H1 (cell line): ENCODE measurements around the gene FGD6. TPM values are rescaled to one million over a fixed set of nuclear protein-coding genes. Genes with fewer than 3 reads are reported as not detected.

Source experiments
- CTCF ChIA-PET: fragments of 300-600 bp; sonication (Branson Sonifier 250); formaldehyde crosslinking; loops from one replicate; lab custom pipeline; 2021; ENCODE audit not compliant: partially characterized antibody; lab: Charles Lee
- POLR2A ChIA-PET: fragments of 300-600 bp; sonication (Branson Sonifier 250); formaldehyde crosslinking; loops from one replicate; lab custom pipeline; 2021; ENCODE audit warnings: inconsistent platforms; ENCODE audit not compliant: partially characterized antibody; lab: Charles Lee
- DNase-seq, 2 experiments: peaks; one replicate each; pipeline versions ENCODE4 v3.0.0 to v3.0.0-alpha.2; 2010 to 2022; ENCODE audit warnings: low spot score in 2 of 2, low read depth in 1 of 2, mixed read lengths in 1 of 2
- FAIRE-seq: peaks from 2 replicates; lab custom pipeline; 2011; peaks lifted over from hg19 to GRCh38; lab: Jason Lieb, UNC
- H2AFZ ChIP-seq: 2 replicates; pipeline ENCODE4 v1.8.1; 2012; ENCODE audit warnings: low read length, inconsistent platforms
- H2AK5ac ChIP-seq: 2 replicates; pipeline ENCODE4 v1.6.1; 2013; ENCODE audit warnings: low read depth, low read length
- H2BK120ac ChIP-seq: replicated peaks from 2 replicates; pipeline ENCODE3; 2013; ENCODE audit warnings: low read depth, low read length, inconsistent platforms
- H2BK12ac ChIP-seq: 2 replicates; pipeline ENCODE4 v1.6.1; 2013; ENCODE audit warnings: low read depth, low read length
- H2BK15ac ChIP-seq: 2 replicates; pipeline ENCODE4 v1.6.1; 2013; ENCODE audit warnings: low read length
- H2BK20ac ChIP-seq: 2 replicates; pipeline ENCODE4 v1.6.1; 2013; ENCODE audit warnings: low read length
- H2BK5ac ChIP-seq: 2 replicates; pipeline ENCODE4 v1.6.1; 2013; ENCODE audit warnings: low read depth, low read length
- H3K14ac ChIP-seq: 2 replicates; pipeline ENCODE4 v1.6.1; 2013; ENCODE audit warnings: inconsistent platforms; ENCODE audit not compliant: insufficient read length
- H3K18ac ChIP-seq: 2 replicates; pipeline ENCODE4 v1.6.1; 2013; ENCODE audit warnings: low read length; ENCODE audit errors: extremely low read depth
- H3K23ac ChIP-seq: 2 replicates; pipeline ENCODE4 v1.6.1; 2013; ENCODE audit warnings: inconsistent platforms; ENCODE audit not compliant: insufficient read length
- H3K23me2 ChIP-seq: 2 replicates; pipeline ENCODE4 v1.6.1; 2013; ENCODE audit warnings: low read depth, low read length
- H3K27ac ChIP-seq: 2 replicates; pipeline ENCODE4 v1.6.1; 2011; ENCODE audit warnings: low read depth, low read length, inconsistent platforms
- H3K27me3 ChIP-seq, 4 experiments: replicated peaks in 1 of 4; 1 replicate in 1 of 4; 2 replicates in 3 of 4; pipeline versions ENCODE4 v1.6.1 to v1.8.1; 2011 to 2013; ENCODE audit warnings: low read length in 3 of 4, mild to moderate bottlenecking in 3 of 4, inconsistent platforms in 2 of 4, mixed read lengths in 2 of 4, moderate library complexity in 1 of 4; ENCODE audit not compliant: control insufficient read depth in 3 of 4, insufficient read depth in 3 of 4; ENCODE audit errors: extremely low read depth in 1 of 4
- H3K36me3 ChIP-seq, 4 experiments: 2 replicates each; pipeline versions ENCODE4 v1.6.1 to v1.8.1; 2011 to 2013; ENCODE audit warnings: mild to moderate bottlenecking in 4 of 4, low read length in 3 of 4, moderate library complexity in 2 of 4, control low read depth in 1 of 4, inconsistent platforms in 1 of 4; ENCODE audit not compliant: insufficient read depth in 4 of 4, control insufficient read depth in 2 of 4
- H3K4ac ChIP-seq: replicated peaks from 2 replicates; pipeline ENCODE3; 2013; ENCODE audit warnings: low read length, low read depth, mixed read lengths, inconsistent platforms; ENCODE audit not compliant: insufficient read length
- H3K4me1 ChIP-seq, 4 experiments: replicated peaks in 1 of 4; 1 replicate in 1 of 4; 2 replicates in 3 of 4; pipeline versions ENCODE4 v1.6.1 to v1.8.1; 2011 to 2013; ENCODE audit warnings: low read length in 3 of 4, inconsistent platforms in 2 of 4, mixed read lengths in 1 of 4; ENCODE audit not compliant: insufficient read depth in 4 of 4, control insufficient read depth in 3 of 4
- H3K4me2 ChIP-seq, 2 experiments: 2 replicates each; pipeline versions ENCODE4 v1.6.1 to v1.8.1; 2011 to 2013; ENCODE audit warnings: low read depth in 2 of 2, low read length in 2 of 2, control low read depth in 1 of 2, inconsistent platforms in 1 of 2, mild to moderate bottlenecking in 1 of 2; ENCODE audit not compliant: insufficient read depth in 1 of 2
- H3K4me3 ChIP-seq, 4 experiments: fragments of 200-600, 300-600 bp in 1 of 4; sonication (generic), shearing (Covaris generic), sonication (Bioruptor Twin) in 1 of 4; 2 replicates each; pipeline versions ENCODE4 v1.5.1 to v1.8.1; 2011 to 2016; ENCODE audit warnings: low read length in 4 of 4, low read depth in 3 of 4, control low read depth in 2 of 4, inconsistent platforms in 2 of 4, mild to moderate bottlenecking in 2 of 4, mixed read lengths in 1 of 4, moderate library complexity in 1 of 4; ENCODE audit not compliant: insufficient read depth in 2 of 4; ENCODE audit errors: extremely low read depth in 1 of 4
- H3K56ac ChIP-seq: replicated peaks from 2 replicates; pipeline ENCODE3; 2013; ENCODE audit warnings: low read depth, mild to moderate bottlenecking, mixed read lengths, low read length, inconsistent platforms; ENCODE audit not compliant: insufficient read length
- H3K79me1 ChIP-seq: 2 replicates; pipeline ENCODE4 v1.6.1; 2013; ENCODE audit warnings: low read depth, low read length, control low read depth
- H3K79me2 ChIP-seq, 2 experiments: 2 replicates each; pipeline versions ENCODE4 v1.6.1 to v1.8.1; 2012 to 2013; ENCODE audit warnings: low read length in 2 of 2, mild to moderate bottlenecking in 2 of 2, inconsistent platforms in 1 of 2; ENCODE audit not compliant: insufficient read depth in 2 of 2, control insufficient read depth in 1 of 2
- H3K9ac ChIP-seq, 4 experiments: replicated peaks in 1 of 4; 1 replicate in 1 of 4; 2 replicates in 3 of 4; pipeline versions ENCODE4 v1.6.1 to v1.8.1; 2011 to 2013; ENCODE audit warnings: low read depth in 3 of 4, low read length in 3 of 4, control low read depth in 2 of 4, mild to moderate bottlenecking in 2 of 4, moderate library complexity in 2 of 4, inconsistent platforms in 1 of 4; ENCODE audit errors: extremely low read depth in 1 of 4
- H3K9me3 ChIP-seq, 2 experiments: 2 replicates each; pipeline versions ENCODE4 v1.6.1 to v1.8.1; 2012 to 2013; ENCODE audit warnings: mild to moderate bottlenecking in 2 of 2, moderate library complexity in 2 of 2, control low read depth in 1 of 2, inconsistent platforms in 1 of 2, low read depth in 1 of 2, low read length in 1 of 2, mixed read lengths in 1 of 2; ENCODE audit not compliant: insufficient read depth in 2 of 2
- H4K20me1 ChIP-seq, 2 experiments: replicated peaks in 1 of 2; 2 replicates each; pipeline versions ENCODE3 to v1.8.1; 2011 to 2013; ENCODE audit warnings: inconsistent platforms in 2 of 2, low read length in 2 of 2, mild to moderate bottlenecking in 1 of 2; ENCODE audit not compliant: insufficient read depth in 2 of 2, control insufficient read depth in 1 of 2
- H4K5ac ChIP-seq: 2 replicates; pipeline ENCODE4 v1.6.1; 2013; ENCODE audit warnings: low read length, low read depth, mixed read lengths, inconsistent platforms; ENCODE audit not compliant: insufficient read length
- H4K8ac ChIP-seq: 2 replicates; pipeline ENCODE4 v1.8.0; 2013; ENCODE audit warnings: mild to moderate bottlenecking, moderate library complexity, low read length, inconsistent platforms; ENCODE audit not compliant: insufficient read depth; ENCODE audit errors: extremely low read depth
- H4K91ac ChIP-seq: replicated peaks from 2 replicates; pipeline ENCODE3; 2013; ENCODE audit warnings: low read length, mixed read lengths, inconsistent platforms; ENCODE audit not compliant: insufficient read length
- BCL11A ChIP-seq, 2 experiments: IDR thresholded peaks; one replicate each; pipeline ENCODE4 v1.6.1; 2011; ENCODE audit warnings: low read depth in 2 of 2, low read length in 2 of 2, mild to moderate bottlenecking in 2 of 2
- CBX5 ChIP-seq: fragments of 300-800, 300-1000 bp; sonication (generic); IDR thresholded peaks from 2 replicates; pipeline ENCODE4 v1.7.1; 2016; ENCODE audit warnings: antibody characterized with exemption, low read length, low read depth
- CHD1 ChIP-seq: IDR thresholded peaks from 2 replicates; pipeline ENCODE4 v1.6.1; 2012; ENCODE audit warnings: low read depth, low read length, improper control_type of control experiment
- EGR1 ChIP-seq: IDR thresholded peaks from 2 replicates; pipeline ENCODE4 v1.6.1; 2011; ENCODE audit warnings: low read depth, low read length, borderline replicate concordance
- EP300 ChIP-seq, 2 experiments: IDR thresholded peaks; 1 replicate in 1 of 2; 2 replicates in 1 of 2; pipeline ENCODE4 v1.6.1; 2011 to 2012; ENCODE audit warnings: low read depth in 2 of 2, low read length in 2 of 2, mild to moderate bottlenecking in 2 of 2, borderline replicate concordance in 1 of 2, inconsistent platforms in 1 of 2, moderate library complexity in 1 of 2
- JUND ChIP-seq: IDR thresholded peaks from 2 replicates; pipeline ENCODE4 v1.6.1; 2011; ENCODE audit warnings: mild to moderate bottlenecking, improper control_type of control experiment, low read length
- TAF7 ChIP-seq: optimal IDR thresholded peaks from 2 replicates; pipeline ENCODE3; 2011; ENCODE audit warnings: low read depth, mild to moderate bottlenecking, inconsistent platforms, low read length, moderate library complexity, borderline replicate concordance
- USF2 ChIP-seq: IDR thresholded peaks from 2 replicates; pipeline ENCODE4 v1.6.1; 2011; ENCODE audit warnings: low read length, improper control_type of control experiment
- WGBS, 2 experiments: shearing (Covaris generic) in 1 of 2; methylation state at CpG; one replicate each; pipeline versions ENCODE4 v1.1.6 to v1.1.7; 2013 to 2015; ENCODE audit warnings: low lambda C conversion rate in 2 of 2, mixed read lengths in 2 of 2, inconsistent platforms in 1 of 2, low coverage in 1 of 2, missing lambda C conversion rate in 1 of 2; ENCODE audit not compliant: insufficient replicate concordance in 2 of 2, insufficient coverage in 1 of 2, insufficient read length in 1 of 2; ENCODE audit errors: extremely low coverage in 1 of 2, missing lambda C conversion rate in 1 of 2; 5-methylcytosine and 5-hydroxymethylcytosine counted together
- polyA plus RNA-seq, 7 experiments: library from polyadenylated mRNA; depleted of rRNA in 3 of 7; stranded (reverse) in 5 of 7; unstranded in 2 of 7; fragments of >200 nt in 5 of 7; fragments of 200-250 nt in 2 of 7; gene quantifications; 1 replicate in 5 of 7; 2 replicates in 1 of 7; 4 replicates in 1 of 7; pipeline versions ENCODE4 v1.2.1 to v1.2.3, GENCODE V29; 2011 to 2013; ENCODE audit warnings: missing spikeins in 2 of 7, mixed read lengths in 2 of 7
- total RNA-seq: library from RNA; stranded (reverse); fragmentation: NEBNext Ultra II Directional; extraction: Animal tissue kit (Norgen Biotek cat#: 25700); gene quantifications from 2 replicates; pipeline ENCODE4 v1.2.1, GENCODE V29; 2021

FGD6 gene
- total and polyA plus RNA-seq, 2 of the 8 experiments (the other 6 are each of a cell fraction or from before 2014, with no cell fraction given) = 12.2 to 24.3 TPM

DNA sequence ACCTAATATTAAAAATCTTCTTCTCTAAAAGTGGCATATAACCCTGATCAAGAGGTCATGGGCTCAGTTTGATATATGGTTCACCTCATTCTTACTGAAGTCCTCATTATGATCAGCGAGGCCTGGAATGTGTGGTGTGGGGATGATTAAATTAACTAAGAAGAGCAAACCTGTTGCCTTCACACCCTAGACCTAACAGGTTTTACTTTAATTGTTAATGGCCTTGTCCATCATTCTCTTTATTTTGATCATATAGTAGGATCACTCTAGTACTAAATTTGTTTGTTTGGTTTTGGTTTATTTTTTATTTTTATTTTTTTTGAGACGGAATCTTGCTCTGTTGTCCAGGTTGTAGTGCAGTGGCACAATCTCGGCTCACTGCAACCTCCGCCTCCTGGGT is 43.8 kb upstream of the FGD6 start:
- H3K4me3 ChIP-seq = no peak overlapping the region
- H2BK20ac ChIP-seq = no peak overlapping the region
- H2AK5ac ChIP-seq = no peak overlapping the region
- no peak overlapping the region for H4K91ac ChIP-seq
- H2BK12ac ChIP-seq = no peak overlapping the region
- no peaks in the 10 kb centered on the region for H3K27me3 ChIP-seq
- H3K36me3 ChIP-seq = peaks cover 0 to 30% (median 7%) of the 10 kb centered on the region in 4 experiments; a peak in 6 of 8 replicates
- DNase-seq = no peak
- H3K79me2 ChIP-seq = 0 out of 4 replicates have a peak, but pooled peaks cover 0 to 4% of the 10 kb centered on the region in 2 experiments
- H3K14ac ChIP-seq = no peak overlapping the region
- no peaks in the 10 kb centered on the region for H4K20me1 ChIP-seq
- ChIA-PET POLR2A (no interaction called here), CTCF (no interaction called here)
- H3K4me1 ChIP-seq = peaks cover 0 to 7% (median 3%) of the 10 kb centered on the region in 4 experiments; a peak in 3 of 7 replicates
- no peak overlapping the region for H3K18ac ChIP-seq
- no peak overlapping the region for H3K27ac ChIP-seq
- FAIRE-seq = no peak
- H2BK15ac ChIP-seq = no peak overlapping the region
- no peak overlapping the region for H2BK5ac ChIP-seq
- no peak overlapping the region for H3K4me2 ChIP-seq
- no peaks in the 10 kb centered on the region for H3K9me3 ChIP-seq
- no peaks in the 10 kb centered on the region for H3K79me1 ChIP-seq
- 94% methylated on average over 4 of the region's 4 CpGs; no CpG with 5 or more reads in 1 of the 2 experiments for WGBS, 2 experiments
- no peak overlapping the region for H2BK120ac ChIP-seq
- H3K23ac ChIP-seq = no peak overlapping the region
- no peak overlapping the region for H3K9ac ChIP-seq
- no peak overlapping the region for H3K4ac ChIP-seq
- no peak overlapping the region for H4K5ac ChIP-seq
- H2AFZ ChIP-seq = no peak overlapping the region
- H4K8ac ChIP-seq = no peak overlapping the region
- no peak overlapping the region for H3K56ac ChIP-seq
- TF ChIP-seq TAF7 (no peak), EGR1 (no peak), USF2 (no peak), CHD1 (no peak), BCL11A (IDR thresholded peaks at IDR 0.05; ENCODE audit: low read depth in 2 of 2, low read length in 2 of 2) (no peak), EP300 (IDR thresholded peaks at IDR 0.05; ENCODE audit: borderline replicate concordance in 1 of 2, low read depth in 2 of 2, low read length in 2 of 2) (no peak), CBX5 (no peak), JUND (no peak)
- H3K23me2 ChIP-seq = no peaks in the 10 kb centered on the region
